Middle frontal gyrus (tissue), 1 donor: ENCODE data around the gene ACOX3.

ENCODE experiments used
- DNase-seq: peaks from one replicate; pipeline ENCODE4 v3.0.0-alpha.2; 2015; ENCODE audit warnings: low spot score; ENCODE audit errors: extremely low spot score

ACOX3 gene

GRCh38 chr4:8323947-8324555, 116.5 kb downstream of the ACOX3 start:
- DNase-seq = no peak

DNA sequence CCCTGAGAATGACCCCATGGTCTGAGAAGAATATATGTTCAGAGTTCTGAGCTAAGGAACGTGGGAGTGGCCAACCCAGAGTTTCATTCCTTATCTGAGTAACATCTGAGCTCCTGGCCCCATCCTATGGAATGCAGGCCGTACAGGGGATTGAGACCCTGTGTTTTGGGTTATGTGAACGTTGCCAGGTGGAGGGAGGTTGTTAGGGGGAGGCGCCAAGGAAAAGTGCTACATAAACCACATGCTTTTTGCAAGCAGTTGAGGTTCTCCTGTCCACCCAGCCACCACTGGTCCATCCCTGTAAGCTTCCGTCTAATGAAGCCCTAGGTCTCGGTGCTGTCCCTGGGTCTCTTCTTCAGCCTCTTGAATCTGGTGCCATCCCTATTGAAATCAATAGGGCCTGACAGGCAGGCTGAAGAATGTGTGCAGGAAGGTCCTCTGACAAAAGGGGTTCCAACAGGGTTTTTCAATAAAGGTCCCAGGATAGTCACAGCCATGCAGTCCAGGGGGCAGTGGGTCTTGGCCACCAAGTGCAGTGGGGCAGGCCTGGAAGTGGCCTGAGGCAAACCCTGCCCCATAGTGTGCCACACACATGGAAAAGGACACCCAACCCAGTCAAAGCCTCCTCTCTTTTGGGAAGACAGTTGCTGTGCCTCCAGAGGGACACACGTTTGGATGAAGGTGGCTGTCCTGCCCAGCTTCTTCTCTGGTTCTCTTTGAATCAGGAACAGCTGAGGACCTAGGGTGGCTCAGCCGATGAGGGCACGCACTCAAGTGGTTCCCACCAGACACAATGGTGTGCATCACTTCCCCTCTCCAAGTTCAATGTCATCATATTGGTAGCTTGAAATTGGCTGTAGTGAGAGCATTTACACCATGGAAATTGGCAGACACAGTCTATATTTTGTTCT, 117.5 kb downstream of the ACOX3 start:
- DNase-seq = no peak

- no peak for DNase-seq
Observed at GRCh38 chr4:8321771-8322170, 118.8 kb downstream of the ACOX3 start.

DNA sequence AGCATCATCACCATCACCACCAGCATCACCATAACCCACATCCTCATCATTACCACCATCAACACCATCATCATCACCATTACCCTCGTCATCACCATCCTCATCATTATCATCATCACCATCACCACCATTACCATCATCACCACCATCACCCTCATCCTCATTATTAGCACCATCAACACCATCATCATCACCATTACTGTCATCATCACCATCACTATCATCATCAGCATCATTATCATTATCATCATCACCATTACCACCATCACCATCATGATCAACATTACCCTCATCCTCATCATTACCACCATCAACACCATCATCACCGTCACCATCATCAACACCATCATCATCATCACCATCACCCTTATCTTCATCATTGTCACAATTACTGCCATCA, 119.3 kb downstream of the ACOX3 start:
- no peak for DNase-seq

GRCh38 chr4:8320386-8320750, 120.2 kb downstream of the ACOX3 start:
- no peak for DNase-seq

GRCh38 chr4:8319731-8320385, 120.7 kb downstream of the ACOX3 start:
- DNase-seq = no peak

GRCh38 chr4:8319061-8319460, 121.5 kb downstream of the ACOX3 start:
- DNase-seq = no peak

- no peak for DNase-seq
Observed at GRCh38 chr4:8318509-8318908, 122.0 kb downstream of the ACOX3 start.

DNA sequence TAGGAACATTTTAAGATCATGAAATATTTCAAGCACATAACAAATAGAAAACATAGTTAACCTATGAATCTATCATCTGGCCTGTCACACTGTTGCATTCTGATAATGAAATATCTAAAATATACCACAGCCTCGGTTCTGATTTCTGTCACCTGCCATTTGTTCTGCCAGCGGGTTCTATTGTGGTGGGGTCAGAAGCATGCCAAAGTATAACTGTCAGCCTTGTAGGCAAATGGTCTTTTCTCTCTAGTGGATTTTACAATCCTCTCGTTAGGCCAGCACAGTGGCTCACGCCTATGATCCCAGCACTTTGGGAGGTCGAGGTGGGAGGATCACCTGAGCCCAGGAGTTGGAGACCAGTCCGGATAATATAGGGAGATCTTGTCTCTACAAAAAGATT, 123.0 kb downstream of the ACOX3 start:
- DNase-seq = no peak

- DNase-seq = no peak
Observed at GRCh38 chr4:8316911-8317351, 123.6 kb downstream of the ACOX3 start.
